HTR-8/SVneo (cell line): Measurements from ENCODE around the gene C16orf82.

ENCODE experiments used
- DNase-seq: peaks from one replicate; pipeline ENCODE4 v3.0.0; 2011; ENCODE audit warnings: low spot score, mixed read lengths; ENCODE audit not compliant: insufficient read length
- FAIRE-seq: peaks from 2 replicates; lab custom pipeline; 2011; peaks lifted over from hg19 to GRCh38; lab: Jason Lieb, UNC

C16orf82 gene

GRCh38 chr16:27066668-27067537 lies at the start of gene C16orf82:
Gene C16orf82 (plus strand): TSS chr16:27066927.
- no peak for DNase-seq

GRCh38 chr16:27020031-27020430 lies 46.7 kb upstream of the C16orf82 start:
- DNase-seq (no peak), FAIRE-seq (no peak)

More at GRCh38 chr16:27066668-27067537, at the start of gene C16orf82:
- no peak for FAIRE-seq

GRCh38 chr16:27024010-27024409 lies 42.7 kb upstream of the C16orf82 start:
- no peak for FAIRE-seq
- DNase-seq = no peak

GRCh38 chr16:27025581-27025980 lies 41.1 kb upstream of the C16orf82 start:
- no peak for DNase-seq
- no peak for FAIRE-seq

- DNase-seq = no peak
- FAIRE-seq = no peak
Observed at GRCh38 chr16:27027971-27028370, 38.8 kb upstream of the C16orf82 start.

GRCh38 chr16:27028591-27029110 lies 38.1 kb upstream of the C16orf82 start:
- no peak for FAIRE-seq
- no peak for DNase-seq

GRCh38 chr16:27029525-27029924 lies 37.2 kb upstream of the C16orf82 start:
- no peak for DNase-seq
- FAIRE-seq = no peak

GRCh38 chr16:27033281-27033979 lies 33.3 kb upstream of the C16orf82 start:
- DNase-seq (no peak), FAIRE-seq (no peak)

GRCh38 chr16:27040732-27041131 lies 26.0 kb upstream of the C16orf82 start:
- DNase-seq = no peak
- FAIRE-seq = no peak

- DNase-seq = no peak
- no peak for FAIRE-seq
Observed at GRCh38 chr16:27046958-27047518, 19.7 kb upstream of the C16orf82 start.

GRCh38 chr16:27048316-27048715 lies 18.4 kb upstream of the C16orf82 start:
- DNase-seq = no peak
- FAIRE-seq = no peak

GRCh38 chr16:27049117-27049516 lies 17.6 kb upstream of the C16orf82 start:
- no peak for DNase-seq
- FAIRE-seq = no peak

GRCh38 chr16:27052007-27052406 lies 14.7 kb upstream of the C16orf82 start:
- no peak for DNase-seq
- FAIRE-seq = no peak

- FAIRE-seq (no peak), DNase-seq (no peak)
Observed at GRCh38 chr16:27053996-27054395, 12.7 kb upstream of the C16orf82 start.

- DNase-seq (no peak), FAIRE-seq (no peak)
Observed at GRCh38 chr16:27058299-27058698, 8.4 kb upstream of the C16orf82 start.

GRCh38 chr16:27070776-27071175 lies 4.0 kb downstream of the C16orf82 start:
- DNase-seq = no peak
- no peak for FAIRE-seq

GRCh38 chr16:27073733-27074132 lies 7.0 kb downstream of the C16orf82 start:
- no peak for DNase-seq
- FAIRE-seq = no peak

- FAIRE-seq = no peak
- DNase-seq = no peak
Observed at GRCh38 chr16:27080895-27081294, 14.2 kb downstream of the C16orf82 start.

- DNase-seq (no peak), FAIRE-seq (no peak)
Observed at GRCh38 chr16:27083861-27084261, 17.1 kb downstream of the C16orf82 start.

GRCh38 chr16:27084307-27085028 lies 17.7 kb downstream of the C16orf82 start:
- FAIRE-seq (no peak), DNase-seq (no peak)
